ENCODE results near the gene PSTK.

DNA sequence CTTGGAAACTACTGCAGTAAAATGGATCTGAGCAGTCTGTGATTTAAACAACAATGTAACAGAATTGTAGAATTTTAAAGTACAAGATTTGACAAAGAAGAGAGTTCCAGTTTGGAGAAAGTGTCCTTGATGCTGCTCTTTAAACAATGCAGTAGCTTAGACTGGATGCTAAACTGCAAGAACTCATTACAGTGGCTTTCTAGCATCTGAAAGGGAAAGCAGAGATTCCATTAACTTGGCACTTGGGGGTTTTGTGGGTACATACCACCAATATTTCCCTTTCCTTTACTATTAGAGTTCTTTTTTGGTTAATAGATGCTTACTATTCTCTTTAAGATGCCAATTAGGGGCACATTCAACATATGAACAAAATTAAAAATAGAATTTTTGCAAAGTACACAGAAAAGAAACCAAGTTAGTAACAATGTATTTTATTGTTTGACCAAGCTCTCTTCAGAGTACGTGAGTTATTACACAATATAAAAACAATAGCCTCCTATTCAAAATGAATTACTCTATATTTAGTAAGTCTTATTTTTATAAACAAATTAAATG is 11.9 kb downstream of the PSTK start:
- TF ChIP-seq, protein P1, sequence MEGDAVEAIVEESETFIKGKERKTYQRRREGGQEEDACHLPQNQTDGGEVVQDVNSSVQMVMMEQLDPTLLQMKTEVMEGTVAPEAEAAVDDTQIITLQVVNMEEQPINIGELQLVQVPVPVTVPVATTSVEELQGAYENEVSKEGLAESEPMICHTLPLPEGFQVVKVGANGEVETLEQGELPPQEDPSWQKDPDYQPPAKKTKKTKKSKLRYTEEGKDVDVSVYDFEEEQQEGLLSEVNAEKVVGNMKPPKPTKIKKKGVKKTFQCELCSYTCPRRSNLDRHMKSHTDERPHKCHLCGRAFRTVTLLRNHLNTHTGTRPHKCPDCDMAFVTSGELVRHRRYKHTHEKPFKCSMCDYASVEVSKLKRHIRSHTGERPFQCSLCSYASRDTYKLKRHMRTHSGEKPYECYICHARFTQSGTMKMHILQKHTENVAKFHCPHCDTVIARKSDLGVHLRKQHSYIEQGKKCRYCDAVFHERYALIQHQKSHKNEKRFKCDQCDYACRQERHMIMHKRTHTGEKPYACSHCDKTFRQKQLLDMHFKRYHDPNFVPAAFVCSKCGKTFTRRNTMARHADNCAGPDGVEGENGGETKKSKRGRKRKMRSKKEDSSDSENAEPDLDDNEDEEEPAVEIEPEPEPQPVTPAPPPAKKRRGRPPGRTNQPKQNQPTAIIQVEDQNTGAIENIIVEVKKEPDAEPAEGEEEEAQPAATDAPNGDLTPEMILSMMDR (IDR thresholded peaks at IDR 0.05; ENCODE audit: low read length): no peak
- no peak for TF ChIP-seq EZH2 (IDR thresholded peaks at IDR 0.05; ENCODE audit: borderline replicate concordance, low read length)

Measured in OCI-LY1 (cell line).